ENCODE data around the gene FAM216A.

FAM216A gene

DNA sequence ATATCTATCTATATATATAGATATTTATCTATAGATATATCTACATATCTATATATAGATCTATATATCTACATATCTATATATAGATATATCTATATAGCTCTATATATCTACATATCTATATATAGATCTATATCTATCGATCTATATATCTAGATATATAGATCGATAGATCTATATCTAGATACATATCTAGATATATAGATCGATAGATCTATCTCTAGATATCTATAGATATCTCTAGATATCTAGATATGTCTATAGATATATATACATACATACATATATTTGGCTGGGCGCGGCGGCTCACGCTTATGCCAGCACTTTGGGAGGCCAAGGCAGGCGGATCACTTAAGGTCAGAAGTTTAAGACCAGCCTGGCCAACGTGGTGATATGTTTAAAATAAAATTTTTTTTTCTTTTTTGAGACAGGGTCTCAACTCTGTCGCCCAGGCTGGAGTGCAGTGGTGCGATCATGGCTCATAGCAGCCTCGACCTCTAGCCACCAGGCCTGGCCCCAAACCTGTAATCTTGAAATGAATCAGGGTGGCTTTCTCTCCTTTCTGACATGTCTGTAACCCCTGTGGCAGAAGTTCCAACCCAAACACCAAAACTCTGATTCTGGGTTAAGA, 36.6 kb upstream of the FAM216A start:
- no peak for TF ChIP-seq CTCF (IDR thresholded peaks at IDR 0.05; ENCODE audit: extremely low read depth, insufficient read depth, missing control alignments)
- no peak for DNase-seq (ENCODE audit: low spot score)
- in situ Hi-C loops (cut with MboI; ENCODE audit: low pct_unique_long_range_greater_than_20kb, low sequenced_read_pairs, unreplicated experiment), result no loop called here

DNA sequence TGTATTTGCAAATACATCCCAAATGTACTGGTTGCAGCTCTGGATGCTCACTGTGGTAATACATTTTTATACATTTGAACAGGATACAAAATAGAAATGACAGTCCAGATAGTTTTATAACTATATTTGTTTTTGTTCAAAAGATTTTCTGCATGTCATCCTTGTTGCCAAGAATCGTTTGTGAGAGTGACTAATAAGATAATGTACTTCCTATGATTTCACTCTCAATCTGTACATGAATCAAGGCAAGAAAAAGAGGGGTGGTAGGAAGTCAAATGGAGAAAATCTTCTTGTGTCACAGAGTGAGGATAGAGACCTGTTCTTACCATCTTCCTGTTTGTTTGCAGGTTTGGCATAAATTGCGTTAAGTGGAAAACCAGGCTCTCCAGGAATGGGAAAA, 32.4 kb upstream of the FAM216A start:
- in situ Hi-C loops (cut with MboI; ENCODE audit: low pct_unique_long_range_greater_than_20kb, low sequenced_read_pairs, unreplicated experiment), result no loop called here
- no peak for TF ChIP-seq CTCF (IDR thresholded peaks at IDR 0.05; ENCODE audit: extremely low read depth, insufficient read depth, missing control alignments)
- DNase-seq (ENCODE audit: low spot score), result no peak

GRCh38 chr12:110444455-110444854, 24.2 kb upstream of the FAM216A start:
- in situ Hi-C loops (cut with MboI; ENCODE audit: low pct_unique_long_range_greater_than_20kb, low sequenced_read_pairs, unreplicated experiment), result no loop called here
- no peak for DNase-seq (ENCODE audit: low spot score)
- TF ChIP-seq CTCF (IDR thresholded peaks at IDR 0.05; ENCODE audit: extremely low read depth, insufficient read depth, missing control alignments), result no peak

GRCh38 chr12:110449799-110450497, 18.7 kb upstream of the FAM216A start, which contains the start of gene ARPC3:
ARPC3 (minus strand) TSS chr12:110450337; CDS start chr12:110450260, 77 bp downstream.
- peak; percentile 87 for DNase-seq (ENCODE audit: low spot score)
- in situ Hi-C loops (cut with MboI; ENCODE audit: low pct_unique_long_range_greater_than_20kb, low sequenced_read_pairs, unreplicated experiment), result loop anchor here (10.0 kb wide), 1 partner anchor 375 kb away; no protein-coding TSS in a partner anchor
- peak; percentile 97 for TF ChIP-seq CTCF (IDR thresholded peaks at IDR 0.05; ENCODE audit: extremely low read depth, insufficient read depth, missing control alignments)

- no peak for TF ChIP-seq CTCF (IDR thresholded peaks at IDR 0.05; ENCODE audit: extremely low read depth, insufficient read depth, missing control alignments)
- in situ Hi-C loops (cut with MboI; ENCODE audit: low pct_unique_long_range_greater_than_20kb, low sequenced_read_pairs, unreplicated experiment), result loop anchor here (10.0 kb wide), 1 partner anchor 374 kb away; no protein-coding TSS in a partner anchor
These were observed 17.4 kb upstream of the FAM216A start for GRCh38 chr12:110451263-110451662.

GRCh38 chr12:110453569-110454296, 14.9 kb upstream of the FAM216A start:
- no peak for DNase-seq (ENCODE audit: low spot score)
- TF ChIP-seq CTCF (IDR thresholded peaks at IDR 0.05; ENCODE audit: extremely low read depth, insufficient read depth, missing control alignments), result no peak
- in situ Hi-C loops (cut with MboI; ENCODE audit: low pct_unique_long_range_greater_than_20kb, low sequenced_read_pairs, unreplicated experiment), result loop anchor here (10.0 kb wide), 1 partner anchor 371 kb away; no protein-coding TSS in a partner anchor

More at GRCh38 chr12:110451263-110451662, 17.4 kb upstream of the FAM216A start:
- DNase-seq (ENCODE audit: low spot score), result no peak
